SK-N-SH (cell line): ENCODE data around the gene VOPP1. TPM values are rescaled to one million over a fixed set of nuclear protein-coding genes. Genes with fewer than 3 reads are reported as not detected.
"Not testable (repeated sequence)": the region's sequence is repeated elsewhere in the genome, so short reads cannot be mapped to it uniquely, and the experiment has no call there.

Experiments used
- CTCF ChIA-PET: fragments of 300-600, 350-600 bp; formaldehyde crosslinking; extraction: SDS; loops from one replicate; lab custom pipeline; 2021; lab: Yijun Ruan, JAX
- POLR2A ChIA-PET: fragments of 350-600 bp; sonication (Branson Sonifier 250); formaldehyde crosslinking; extraction: SDS; loops from one replicate; lab custom pipeline; 2020; ENCODE audit warnings: antibody characterized with exemption, inconsistent platforms; lab: Yijun Ruan, JAX
- DNase-seq: peaks from one replicate; pipeline ENCODE4 v3.0.0; 2012
- H2AFZ ChIP-seq: fragments of 200-600 bp; sonication (generic); 2 replicates; pipeline ENCODE4 v1.8.1; 2016; ENCODE audit warnings: antibody characterized with exemption, mild to moderate bottlenecking, low read depth
- H3F3A ChIP-seq: fragments of 200-600 bp; sonication (generic); replicated peaks from 2 replicates; pipeline ENCODE3; 2016; ENCODE audit warnings: antibody characterized with exemption, mild to moderate bottlenecking; ENCODE audit not compliant: insufficient read depth
- H3K27ac ChIP-seq, 2 experiments: fragments of 200-500 bp in 1 of 2; fragments of 200-600 bp in 1 of 2; sonication (Bioruptor generic) in 1 of 2; sonication (generic), shearing (Covaris generic) in 1 of 2; 2 replicates each; pipeline versions ENCODE4 v1.5.1 to v1.6.1; 2014 to 2016; ENCODE audit warnings: low read depth in 2 of 2, inconsistent platforms in 1 of 2, low read length in 1 of 2, mild to moderate bottlenecking in 1 of 2, mixed read lengths in 1 of 2
- H3K27me3 ChIP-seq: fragments of 200-600 bp; sonication (generic), shearing (Covaris generic); 2 replicates; pipeline ENCODE4 v1.6.1; 2016; ENCODE audit warnings: mixed run types; ENCODE audit not compliant: insufficient read depth
- H3K36me3 ChIP-seq, 2 experiments: fragments of 200-500 bp in 1 of 2; fragments of 200-600 bp in 1 of 2; sonication (Bioruptor generic) in 1 of 2; sonication (generic) in 1 of 2; replicated peaks in 1 of 2; 2 replicates each; pipeline versions ENCODE3 to v1.5.1; 2014 to 2016; ENCODE audit warnings: low read length in 1 of 2, mild to moderate bottlenecking in 1 of 2; ENCODE audit not compliant: insufficient read depth in 2 of 2, control insufficient read depth in 1 of 2
- H3K4me1 ChIP-seq, 2 experiments: fragments of 200-500 bp in 1 of 2; fragments of 200-600 bp in 1 of 2; sonication (Bioruptor generic) in 1 of 2; sonication (generic), shearing (Covaris generic) in 1 of 2; 2 replicates each; pipeline versions ENCODE4 v1.5.1 to v1.6.1; 2014 to 2016; ENCODE audit warnings: low read depth in 1 of 2, low read length in 1 of 2, mixed run types in 1 of 2; ENCODE audit not compliant: insufficient read depth in 2 of 2, control insufficient read depth in 1 of 2
- H3K4me2 ChIP-seq: fragments of 200-600 bp; sonication (generic), shearing (Covaris generic); 2 replicates; pipeline ENCODE4 v1.6.1; 2017; ENCODE audit warnings: mixed run types
- H3K4me3 ChIP-seq, 2 experiments: fragments of 200-500 bp in 1 of 2; fragments of 200-600 bp in 1 of 2; sonication (Bioruptor generic) in 1 of 2; sonication (generic), shearing (Covaris generic) in 1 of 2; 2 replicates each; pipeline versions ENCODE4 v1.5.1 to v1.8.1; 2014 to 2016; ENCODE audit warnings: low read depth in 2 of 2, inconsistent platforms in 1 of 2, low read length in 1 of 2, mild to moderate bottlenecking in 1 of 2, mixed read lengths in 1 of 2, moderate library complexity in 1 of 2
- H3K79me2 ChIP-seq: fragments of 200-600 bp; sonication (generic); 2 replicates; pipeline ENCODE4 v1.8.1; 2017; ENCODE audit warnings: mild to moderate bottlenecking; ENCODE audit not compliant: insufficient read depth
- H3K9ac ChIP-seq: fragments of 200-600 bp; sonication (generic); 2 replicates; pipeline ENCODE4 v1.6.1; 2017; ENCODE audit warnings: mixed run types
- H3K9me2 ChIP-seq: fragments of 200-600 bp; sonication (generic); 2 replicates; pipeline ENCODE4 v1.6.1; 2017; ENCODE audit warnings: mixed run types
- H3K9me3 ChIP-seq: fragments of 200-600 bp; sonication (generic); 2 replicates; pipeline ENCODE4 v1.6.1; 2017; ENCODE audit warnings: mixed run types, mild to moderate bottlenecking, moderate library complexity
- H4K20me1 ChIP-seq: fragments of 200-600 bp; sonication (generic); 2 replicates; pipeline ENCODE4 v1.6.1; 2017; ENCODE audit warnings: mild to moderate bottlenecking, mixed run types; ENCODE audit not compliant: insufficient read depth
- ELF1 ChIP-seq: IDR thresholded peaks from 2 replicates; pipeline ENCODE4 v1.4.0; 2012
- EP300 ChIP-seq, 2 experiments: IDR thresholded peaks; 2 replicates each; pipeline versions ENCODE4 v1.4.0 to v1.6.1; 2012; ENCODE audit warnings: borderline replicate concordance in 1 of 2, low read depth in 1 of 2, low read length in 1 of 2
- FOXM1 ChIP-seq: IDR thresholded peaks from 2 replicates; pipeline ENCODE4 v1.4.0; 2012; ENCODE audit warnings: low read depth, mild to moderate bottlenecking
- NFIC ChIP-seq: IDR thresholded peaks from 2 replicates; pipeline ENCODE4 v1.4.0; 2012; ENCODE audit warnings: borderline replicate concordance
- NRF1 ChIP-seq: IDR thresholded peaks from 2 replicates; pipeline ENCODE4 v1.6.1; 2012; ENCODE audit warnings: low read depth, mild to moderate bottlenecking, low read length
- RCOR1 ChIP-seq: fragments of 150-350 bp; IDR thresholded peaks from 2 replicates; pipeline ENCODE4 v1.6.1; 2017; ENCODE audit warnings: antibody characterized with exemption, low read length
- SIN3A ChIP-seq: IDR thresholded peaks from 2 replicates; pipeline ENCODE4 v1.6.1; 2012; ENCODE audit warnings: low read depth, mild to moderate bottlenecking, low read length, moderate library complexity, borderline replicate concordance
- TAF1 ChIP-seq: IDR thresholded peaks from 2 replicates; pipeline ENCODE4 v1.6.1; 2012; ENCODE audit warnings: low read depth, mild to moderate bottlenecking, low read length, moderate library complexity, borderline replicate concordance
- YY1 ChIP-seq: IDR thresholded peaks from 2 replicates; pipeline ENCODE4 v1.4.0; 2012; ENCODE audit warnings: low read depth, mild to moderate bottlenecking
- WGBS: methylation state at CpG from one replicate; pipeline ENCODE4 v1.1.6; 2017; ENCODE audit warnings: low lambda C conversion rate; 5-methylcytosine and 5-hydroxymethylcytosine counted together
- polyA plus RNA-seq, 3 experiments: library from polyadenylated mRNA; depleted of rRNA; stranded (reverse); fragments of >200 nt; gene quantifications; 2 replicates each; pipeline ENCODE4 v1.2.3, GENCODE V29; 2012
- TF ChIP-seq, protein P1 (sequence below): fragments of 150-350 bp; IDR thresholded peaks from 2 replicates; pipeline ENCODE4 v1.6.1; 2016; ENCODE audit warnings: mild to moderate bottlenecking, low read depth, low read length

The VOPP1 gene
- polyA plus RNA-seq, 1 of the 3 experiments (the other 2 are of a cell fraction) = 69.5 TPM

DNA sequence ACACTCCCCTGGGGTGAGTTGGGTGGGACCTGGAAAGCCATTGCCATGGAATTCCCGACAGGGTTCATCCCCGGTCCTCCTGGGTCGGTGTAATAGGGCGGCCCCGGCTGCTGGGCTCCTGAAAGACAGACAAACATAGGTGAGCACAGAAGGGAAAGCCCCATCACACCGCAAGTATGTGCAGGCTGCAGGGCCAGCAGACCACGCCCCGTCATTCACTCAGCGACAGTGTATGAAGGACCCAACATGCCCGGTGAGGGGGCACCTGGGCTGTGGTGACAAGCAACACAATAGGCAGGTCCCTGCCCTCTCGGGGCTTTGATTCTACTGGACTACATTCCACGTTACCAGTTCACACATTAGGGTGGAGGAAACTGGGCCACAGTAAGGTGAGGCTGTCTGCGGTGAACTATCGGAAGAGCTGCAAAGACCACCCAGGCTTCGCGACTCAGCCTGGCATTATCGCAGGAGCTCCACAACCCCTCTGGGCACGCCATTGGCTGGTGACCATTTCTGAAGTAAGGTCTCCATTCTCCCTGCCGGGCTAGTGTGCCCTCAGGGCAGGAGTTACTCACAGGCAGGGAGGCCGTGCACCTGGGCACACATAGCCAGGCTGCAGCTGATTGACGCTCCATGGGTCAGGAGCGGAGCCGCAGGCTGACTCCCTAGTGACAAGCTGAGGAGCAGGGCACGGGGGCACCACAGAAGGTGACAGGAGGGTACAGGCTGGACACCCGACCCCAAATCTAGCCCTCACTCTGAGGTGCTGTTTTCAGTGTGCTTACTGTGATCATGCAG lies 99.2 kb downstream of the VOPP1 start:
- H3K9me2 ChIP-seq = no peaks in the 10 kb centered on the region
- DNase-seq = peak; percentile 12
- H4K20me1 ChIP-seq = peaks cover 36% of the 10 kb centered on the region
- no peak overlapping the region for H3K4me2 ChIP-seq
- H3K27me3 ChIP-seq = no peaks in the 10 kb centered on the region
- no peak overlapping the region for H2AFZ ChIP-seq
- peaks cover 20% of the 10 kb centered on the region; the same call in 1 of the 2 replicates for H3K79me2 ChIP-seq
- POLR2A ChIA-PET = no interaction called here
- no peaks in the 10 kb centered on the region for H3K4me1 ChIP-seq
- H3K9ac ChIP-seq = no peak overlapping the region
- peaks cover 15% of the 10 kb centered on the region in 2 experiments for H3K36me3 ChIP-seq
- CTCF ChIA-PET = interaction anchor here (1.1 kb wide), 1 partner anchor 31 kb away, joined by 3 read pairs; no protein-coding TSS in a partner anchor
- no peak overlapping the region for H3K27ac ChIP-seq
- WGBS = 91% methylated on average over 19 of the region's 25 CpGs
- no peaks in the 10 kb centered on the region for H3K9me3 ChIP-seq
- TF ChIP-seq YY1 (no peak), NRF1 (no peak), ELF1 (no peak), RCOR1 (no peak), NFIC (no peak), FOXM1 (no peak), SIN3A (no peak), EP300 (IDR thresholded peaks at IDR 0.05; ENCODE audit: borderline replicate concordance in 1 of 2, low read depth in 1 of 2, low read length in 1 of 2) (no peak), TAF1 (no peak)
- TF ChIP-seq, protein P1, sequence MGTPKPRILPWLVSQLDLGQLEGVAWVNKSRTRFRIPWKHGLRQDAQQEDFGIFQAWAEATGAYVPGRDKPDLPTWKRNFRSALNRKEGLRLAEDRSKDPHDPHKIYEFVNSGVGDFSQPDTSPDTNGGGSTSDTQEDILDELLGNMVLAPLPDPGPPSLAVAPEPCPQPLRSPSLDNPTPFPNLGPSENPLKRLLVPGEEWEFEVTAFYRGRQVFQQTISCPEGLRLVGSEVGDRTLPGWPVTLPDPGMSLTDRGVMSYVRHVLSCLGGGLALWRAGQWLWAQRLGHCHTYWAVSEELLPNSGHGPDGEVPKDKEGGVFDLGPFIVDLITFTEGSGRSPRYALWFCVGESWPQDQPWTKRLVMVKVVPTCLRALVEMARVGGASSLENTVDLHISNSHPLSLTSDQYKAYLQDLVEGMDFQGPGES = no peak
- peaks cover 1% of the 10 kb centered on the region for H3F3A ChIP-seq
- no peak overlapping the region for H3K4me3 ChIP-seq

DNA sequence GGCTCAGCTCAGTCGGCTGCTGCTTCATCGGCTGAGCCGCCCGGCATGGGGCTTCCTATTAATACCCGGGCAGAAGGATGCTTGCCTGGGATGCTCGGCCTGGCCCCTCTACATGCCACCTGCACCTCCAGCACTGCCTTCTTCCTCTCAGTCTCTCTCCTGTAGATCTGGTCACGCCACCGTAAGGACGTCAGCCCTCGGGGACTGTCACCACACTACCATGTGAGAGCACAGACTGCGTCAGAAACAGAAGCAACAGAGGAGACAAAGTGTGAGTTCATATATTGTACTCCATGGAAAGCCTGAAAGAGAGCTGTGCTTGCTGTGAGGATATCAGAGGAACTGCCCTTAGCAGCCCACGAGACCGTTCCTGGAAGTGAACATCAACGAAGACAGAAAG lies 99.9 kb downstream of the VOPP1 start:
- POLR2A ChIA-PET, H3K27ac ChIP-seq: not testable (repeated sequence)

DNA sequence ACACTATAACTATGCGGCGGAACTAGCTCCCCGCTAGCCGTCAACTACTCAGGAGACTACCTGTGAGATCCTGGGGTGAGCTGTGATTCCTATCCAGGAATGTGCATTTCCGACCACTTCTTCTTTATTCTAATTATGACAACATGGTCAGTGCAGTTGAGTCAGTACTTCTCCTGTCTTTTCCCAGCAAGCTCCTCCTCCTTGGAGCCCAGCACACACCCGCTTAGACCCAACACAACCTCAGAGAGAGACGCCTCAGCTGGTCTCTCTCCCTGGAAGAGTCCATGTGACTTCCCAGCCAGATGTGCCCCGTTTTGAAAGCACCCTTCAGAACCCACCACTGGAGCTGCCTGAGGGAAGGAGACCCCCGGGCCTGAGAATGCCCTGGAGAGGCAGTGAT lies 100.7 kb downstream of the VOPP1 start:
- H3K27me3 ChIP-seq, H3K79me2 ChIP-seq, H3K9ac ChIP-seq, H3K4me1 ChIP-seq, POLR2A ChIA-PET, H2AFZ ChIP-seq, H3K27ac ChIP-seq, H3K9me3 ChIP-seq, H3K9me2 ChIP-seq, H3K4me3 ChIP-seq, H3K4me2 ChIP-seq, H3F3A ChIP-seq, CTCF ChIA-PET, DNase-seq: not testable (repeated sequence)
- Histone ChIP-seq H4K20me1 (peaks cover 22% of the 10 kb centered on the region), H3K36me3 (peaks cover 8 to 22% of the 10 kb centered on the region in 2 experiments)
- WGBS = 53% methylated on average over 2 of the region's 9 CpGs

More for the DNA sequence above, 99.9 kb downstream of the VOPP1 start:
- not testable (repeated sequence) for H3K9ac ChIP-seq, H3K9me3 ChIP-seq, H3F3A ChIP-seq, DNase-seq, H3K4me1 ChIP-seq, H3K4me2 ChIP-seq, H3K27me3 ChIP-seq, H3K9me2 ChIP-seq, H3K4me3 ChIP-seq, H2AFZ ChIP-seq
- no CpG with 5 or more reads among the region's 14 CpGs for WGBS
- Histone ChIP-seq H3K36me3 (peaks cover 13 to 18% of the 10 kb centered on the region in 2 experiments), H3K79me2 (peaks cover 16% of the 10 kb centered on the region; the same call in 1 of the 2 replicates), H4K20me1 (peaks cover 30% of the 10 kb centered on the region)
- CTCF ChIA-PET = interaction anchor here (1.1 kb wide), 1 partner anchor 30 kb away, joined by 3 read pairs; no protein-coding TSS in a partner anchor
